HG02981 (cell line): ENCODE measurements around the gene CMC2.

Experiments used
- ATAC-seq: cut with Tn5 transposase; IDR thresholded peaks from one replicate; pipeline ENCODE4 v1.9.1; 2021; ENCODE audit warnings: mild to moderate bottlenecking, moderate library complexity; ENCODE audit not compliant: unreplicated experiment

CMC2 gene

DNA sequence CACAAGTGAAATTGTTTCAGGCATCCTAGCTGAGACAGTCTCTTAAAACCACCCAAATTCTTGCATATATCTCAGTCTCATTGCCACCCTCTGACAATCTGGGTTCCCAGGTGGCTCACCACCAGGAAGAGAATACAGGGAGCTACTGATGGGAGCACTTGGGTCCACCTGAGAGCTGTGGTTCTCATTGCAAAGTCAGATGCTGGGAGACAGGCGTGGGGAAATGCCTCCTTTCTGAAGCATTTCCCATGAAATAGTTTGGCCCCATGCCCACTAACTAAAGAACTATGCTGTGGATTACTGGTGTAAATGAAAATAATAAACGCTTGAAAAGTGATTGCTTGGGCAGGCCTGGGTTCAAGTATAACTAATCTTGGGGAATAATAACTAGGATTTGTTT is 70.3 kb downstream of the CMC2 start:
- ATAC-seq = no peak

DNA sequence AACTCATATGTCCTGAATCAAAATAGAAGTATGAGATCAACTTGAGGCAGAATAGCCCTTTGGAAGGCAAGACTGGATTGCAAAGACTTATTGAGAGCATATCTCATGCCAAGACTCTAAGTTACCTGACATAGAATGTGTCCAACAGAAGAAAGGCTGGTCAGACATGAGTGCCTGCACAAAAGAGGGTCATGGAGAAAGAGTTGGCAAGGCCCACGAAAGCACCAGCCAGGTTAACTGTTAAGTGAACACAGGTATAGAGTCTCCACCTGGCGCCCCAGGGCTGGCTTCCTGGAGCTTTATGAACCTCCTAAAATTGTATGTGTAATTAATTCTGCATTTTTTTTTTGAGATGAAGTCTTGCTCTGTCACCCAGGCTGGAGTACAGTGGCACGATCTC is 71.0 kb downstream of the CMC2 start:
- ATAC-seq = no peak

DNA sequence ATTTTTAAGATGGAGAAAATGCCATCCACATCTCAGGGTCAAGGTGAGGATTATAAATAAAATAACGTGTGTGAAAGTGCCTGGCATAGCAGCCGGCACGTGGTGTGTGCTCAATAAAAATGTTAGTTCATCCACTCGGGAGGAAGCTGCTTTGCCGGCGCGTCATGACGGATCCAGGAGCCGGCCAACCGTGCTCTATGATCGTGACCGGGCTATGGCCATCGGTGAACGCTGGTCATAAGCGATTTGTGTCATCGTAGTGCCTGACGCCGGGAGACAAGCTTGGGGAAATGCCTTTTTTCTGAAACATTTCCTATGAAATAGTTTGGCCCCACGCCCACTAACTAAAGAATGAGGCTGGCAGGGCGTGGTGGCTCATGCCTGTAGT is 74.0 kb downstream of the CMC2 start:
- no peak for ATAC-seq

DNA sequence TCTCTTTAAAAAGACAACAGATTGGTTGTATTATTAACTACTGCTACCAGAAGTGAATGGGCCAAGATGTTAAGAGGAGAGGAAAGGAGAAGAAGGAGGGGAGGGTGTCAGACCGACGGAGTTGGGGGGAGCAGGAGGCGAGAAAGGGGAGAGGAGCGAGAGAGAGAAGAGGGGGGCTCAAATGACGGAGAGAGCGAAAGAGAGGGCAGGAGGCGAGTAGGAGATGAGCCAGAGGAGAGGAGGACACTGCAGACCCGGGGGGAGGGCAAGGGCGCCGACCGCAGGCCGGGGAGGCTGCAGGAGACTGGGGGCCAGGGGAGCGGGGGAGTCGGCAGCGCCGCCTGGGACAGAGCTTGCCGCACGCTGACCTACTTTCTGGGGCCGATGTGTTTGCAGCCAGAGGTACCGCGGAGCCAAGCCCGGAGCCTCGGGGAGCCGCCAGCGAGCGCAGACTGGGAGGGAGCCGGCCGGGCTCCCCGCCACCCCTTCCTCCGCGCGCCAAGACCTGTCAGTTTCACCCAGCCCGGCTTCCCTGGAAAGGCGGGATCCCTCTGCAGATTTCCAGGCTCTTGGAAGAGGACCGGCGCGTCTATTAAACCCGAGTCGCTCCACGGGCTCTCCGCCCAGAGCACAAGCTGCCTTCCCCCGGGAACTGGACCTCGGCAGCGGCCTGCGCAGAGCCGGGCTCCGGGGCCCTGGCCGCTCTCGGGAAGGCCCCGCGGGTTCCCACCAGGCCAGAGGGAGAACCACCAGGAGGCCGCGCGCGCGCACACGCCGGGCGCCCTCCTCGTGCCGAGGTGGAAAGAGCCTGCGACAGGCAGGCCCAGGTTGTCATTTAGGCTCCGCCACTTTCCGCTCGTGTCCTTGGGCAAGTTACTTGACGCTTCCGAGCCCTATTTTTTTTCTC is 74.6 kb downstream of the CMC2 start:
- no peak for ATAC-seq

DNA sequence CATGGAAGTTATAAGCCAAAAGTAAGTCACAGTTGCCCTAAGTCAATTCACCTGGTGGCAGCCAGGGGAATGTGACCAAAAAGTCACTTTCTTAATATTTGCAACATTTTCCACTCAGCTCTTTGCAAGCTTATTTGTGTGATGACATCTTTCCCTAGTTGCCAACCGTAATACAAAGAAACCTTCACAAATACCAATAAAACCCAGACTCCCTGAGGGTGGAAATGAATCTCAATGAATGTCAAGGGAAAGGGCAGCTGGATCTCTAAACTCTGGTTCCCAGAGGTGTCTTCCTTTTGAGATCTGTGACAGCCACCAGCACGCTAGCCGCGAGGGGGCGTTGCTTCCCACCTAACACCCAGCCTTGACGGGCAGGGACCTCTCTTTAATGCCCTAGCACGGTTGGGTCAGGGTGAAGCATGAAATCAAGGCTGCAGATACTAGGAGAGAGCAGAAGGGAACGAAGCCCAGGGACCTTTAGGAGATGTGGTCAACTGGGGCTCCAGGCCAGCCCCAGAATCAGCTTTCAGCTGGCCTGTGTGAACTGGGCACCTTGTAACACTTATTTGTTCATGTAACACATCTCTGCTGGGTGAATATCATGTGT is 82.2 kb downstream of the CMC2 start:
- no peak for ATAC-seq

DNA sequence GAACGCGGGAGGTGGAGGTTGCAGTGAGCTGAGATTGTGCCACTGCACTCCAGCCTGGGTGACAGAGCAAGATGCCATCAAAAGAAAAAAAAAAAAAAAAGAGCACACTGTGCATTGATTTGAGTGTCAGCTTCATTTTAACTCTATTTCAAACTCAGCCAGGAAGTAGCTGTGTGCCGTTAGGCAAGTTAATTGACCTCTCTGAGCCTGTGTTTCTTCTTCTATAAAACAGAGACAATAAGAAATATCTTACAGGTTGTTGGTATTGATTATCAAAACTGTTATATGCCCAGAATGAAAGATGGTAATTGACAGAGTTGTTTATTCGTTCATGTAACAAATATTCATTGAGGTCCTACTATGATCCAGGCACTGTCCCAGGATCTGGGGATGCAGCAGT is 83.3 kb downstream of the CMC2 start:
- ATAC-seq = no peak
